ENCODE measurements around the gene AKR7A3.

AKR7A3 gene

GRCh38 chr1:19319196-19319595 lies 30.6 kb upstream of the AKR7A3 start:
- no peaks in the 10 kb centered on the region for H3K79me2 ChIP-seq (ENCODE audit: control insufficient read depth, insufficient read depth, low read length, poor library complexity)
- no peak overlapping the region for H4K12ac ChIP-seq (ENCODE audit: low read depth, low read length)
- H3K14ac ChIP-seq (ENCODE audit: low read length): no peak overlapping the region
- no peak overlapping the region for H4K8ac ChIP-seq (ENCODE audit: low read depth, low read length)
- no peak overlapping the region for H2AFZ ChIP-seq (ENCODE audit: insufficient read depth, low read length, poor library complexity)
- H3K36me3 ChIP-seq (ENCODE audit: control insufficient read depth in 1 of 2, insufficient read depth in 2 of 2, low read length in 2 of 2): peaks cover 36 to 38% of the 10 kb centered on the region in 2 experiments
- H3K9ac ChIP-seq (ENCODE audit: low read length): no peak overlapping the region
- no peak overlapping the region for H3K4me3 ChIP-seq (ENCODE audit: low read depth, low read length)
- H2BK120ac ChIP-seq (ENCODE audit: insufficient read depth, low read length, poor library complexity): no peak overlapping the region
- H2BK5ac ChIP-seq (ENCODE audit: low read depth, low read length, poor library complexity): no peak overlapping the region
- H4K91ac ChIP-seq (ENCODE audit: low read depth, low read length): no peak overlapping the region
- peak in 1 of 2 donors; percentile 18 for DNase-seq
- no peaks in the 10 kb centered on the region for H3K27me3 ChIP-seq (ENCODE audit: insufficient read depth, low read length)
- H3K4me2 ChIP-seq (ENCODE audit: low read length): no peak overlapping the region
- no peak overlapping the region for H2AK5ac ChIP-seq (ENCODE audit: low read length)
- no peaks in the 10 kb centered on the region for H3K79me1 ChIP-seq (ENCODE audit: low read length)
- no peaks in the 10 kb centered on the region for H3K9me3 ChIP-seq (ENCODE audit: insufficient read depth, low read depth, low read length)
- no peak overlapping the region for H3K18ac ChIP-seq (ENCODE audit: low read length)
- H3K4ac ChIP-seq (ENCODE audit: low read depth, low read length): no peak overlapping the region
- no peak overlapping the region for H2BK12ac ChIP-seq (ENCODE audit: low read length)
- peaks cover 9 to 11% of the 10 kb centered on the region in 2 experiments for H3K4me1 ChIP-seq (ENCODE audit: control insufficient read depth in 1 of 2, insufficient read depth in 2 of 2, low read length in 2 of 2)
- H3K23ac ChIP-seq (ENCODE audit: low read length): no peak overlapping the region
- no peak overlapping the region for H3K27ac ChIP-seq (ENCODE audit: low read depth, low read length)
- no CpG with 5 or more reads among the region's 3 CpGs for WGBS (ENCODE audit: extremely low coverage, insufficient coverage, insufficient read length)

- H3K4me1 ChIP-seq (ENCODE audit: control insufficient read depth in 1 of 2, insufficient read depth in 2 of 2, low read length in 2 of 2): peaks cover 21 to 25% of the 10 kb centered on the region in 2 experiments
- H2BK120ac ChIP-seq (ENCODE audit: insufficient read depth, low read length, poor library complexity): no peak overlapping the region
- no peak overlapping the region for H2AFZ ChIP-seq (ENCODE audit: insufficient read depth, low read length, poor library complexity)
- no peak overlapping the region for H3K4me3 ChIP-seq (ENCODE audit: low read depth, low read length)
- H2AK5ac ChIP-seq (ENCODE audit: low read length): no peak overlapping the region
- no peaks in the 10 kb centered on the region for H3K27me3 ChIP-seq (ENCODE audit: insufficient read depth, low read length)
- no peak overlapping the region for H4K91ac ChIP-seq (ENCODE audit: low read depth, low read length)
- DNase-seq: no peak
- peaks cover 6% of the 10 kb centered on the region for H3K79me2 ChIP-seq (ENCODE audit: control insufficient read depth, insufficient read depth, low read length, poor library complexity)
- H2BK5ac ChIP-seq (ENCODE audit: low read depth, low read length, poor library complexity): no peak overlapping the region
- H3K23ac ChIP-seq (ENCODE audit: low read length): no peak overlapping the region
- no peak overlapping the region for H3K4ac ChIP-seq (ENCODE audit: low read depth, low read length)
- no peak overlapping the region for H3K18ac ChIP-seq (ENCODE audit: low read length)
- peaks cover 30 to 31% of the 10 kb centered on the region in 2 experiments for H3K36me3 ChIP-seq (ENCODE audit: control insufficient read depth in 1 of 2, insufficient read depth in 2 of 2, low read length in 2 of 2)
- no peak overlapping the region for H3K27ac ChIP-seq (ENCODE audit: low read depth, low read length)
- H2BK12ac ChIP-seq (ENCODE audit: low read length): no peak overlapping the region
- H3K9me3 ChIP-seq (ENCODE audit: insufficient read depth, low read depth, low read length): no peaks in the 10 kb centered on the region
- H3K9ac ChIP-seq (ENCODE audit: low read length): no peak overlapping the region
- WGBS (ENCODE audit: extremely low coverage, insufficient coverage, insufficient read length): no CpG with 5 or more reads among the region's 13 CpGs
- H3K14ac ChIP-seq (ENCODE audit: low read length): no peak overlapping the region
- peaks cover 6% of the 10 kb centered on the region for H3K79me1 ChIP-seq (ENCODE audit: low read length)
- H3K4me2 ChIP-seq (ENCODE audit: low read length): no peak overlapping the region
- H4K8ac ChIP-seq (ENCODE audit: low read depth, low read length): no peak overlapping the region
- peak overlapping the region; percentile 7 for H4K12ac ChIP-seq (ENCODE audit: low read depth, low read length)
Measured at GRCh38 chr1:19317126-19317910, 28.7 kb upstream of the AKR7A3 start.

- H2AK5ac ChIP-seq (ENCODE audit: low read length): no peak overlapping the region
- peaks cover 24 to 25% of the 10 kb centered on the region in 2 experiments for H3K36me3 ChIP-seq (ENCODE audit: control insufficient read depth in 1 of 2, insufficient read depth in 2 of 2, low read length in 2 of 2)
- no peak overlapping the region for H2AFZ ChIP-seq (ENCODE audit: insufficient read depth, low read length, poor library complexity)
- no peak overlapping the region for H4K91ac ChIP-seq (ENCODE audit: low read depth, low read length)
- H2BK120ac ChIP-seq (ENCODE audit: insufficient read depth, low read length, poor library complexity): no peak overlapping the region
- H3K23ac ChIP-seq (ENCODE audit: low read length): no peak overlapping the region
- H3K4me2 ChIP-seq (ENCODE audit: low read length): no peak overlapping the region
- no CpG with 5 or more reads among the region's 17 CpGs for WGBS (ENCODE audit: extremely low coverage, insufficient coverage, insufficient read length)
- no peak overlapping the region for H2BK12ac ChIP-seq (ENCODE audit: low read length)
- H3K14ac ChIP-seq (ENCODE audit: low read length): no peak overlapping the region
- H3K79me1 ChIP-seq (ENCODE audit: low read length): peaks cover 16% of the 10 kb centered on the region
- no peak overlapping the region for H3K4me3 ChIP-seq (ENCODE audit: low read depth, low read length)
- H3K27ac ChIP-seq (ENCODE audit: low read depth, low read length): no peak overlapping the region
- no peak overlapping the region for H3K4ac ChIP-seq (ENCODE audit: low read depth, low read length)
- H3K27me3 ChIP-seq (ENCODE audit: insufficient read depth, low read length): no peaks in the 10 kb centered on the region
- H3K79me2 ChIP-seq (ENCODE audit: control insufficient read depth, insufficient read depth, low read length, poor library complexity): peaks cover 15% of the 10 kb centered on the region
- DNase-seq: no peak
- peaks cover 29 to 33% of the 10 kb centered on the region in 2 experiments for H3K4me1 ChIP-seq (ENCODE audit: control insufficient read depth in 1 of 2, insufficient read depth in 2 of 2, low read length in 2 of 2)
- H3K9me3 ChIP-seq (ENCODE audit: insufficient read depth, low read depth, low read length): no peaks in the 10 kb centered on the region
- no peak overlapping the region for H3K18ac ChIP-seq (ENCODE audit: low read length)
- H3K9ac ChIP-seq (ENCODE audit: low read length): no peak overlapping the region
- H2BK5ac ChIP-seq (ENCODE audit: low read depth, low read length, poor library complexity): no peak overlapping the region
- no peak overlapping the region for H4K12ac ChIP-seq (ENCODE audit: low read depth, low read length)
- no peak overlapping the region for H4K8ac ChIP-seq (ENCODE audit: low read depth, low read length)
Measured at GRCh38 chr1:19315378-19316198, 27.0 kb upstream of the AKR7A3 start.

GRCh38 chr1:19313961-19314882 lies 25.7 kb upstream of the AKR7A3 start:
- DNase-seq: no peak
- Histone ChIP-seq H3K9me3 (ENCODE audit: insufficient read depth, low read depth, low read length) (no peaks in the 10 kb centered on the region), H3K79me1 (ENCODE audit: low read length) (peaks cover 16% of the 10 kb centered on the region), H3K4me2 (ENCODE audit: low read length) (no peak overlapping the region), H3K36me3 (ENCODE audit: control insufficient read depth in 1 of 2, insufficient read depth in 2 of 2, low read length in 2 of 2) (peaks cover 24 to 25% of the 10 kb centered on the region in 2 experiments), H3K4ac (ENCODE audit: low read depth, low read length) (peak overlapping the region; percentile 19), H2BK120ac (ENCODE audit: insufficient read depth, low read length, poor library complexity) (no peak overlapping the region), H2AK5ac (ENCODE audit: low read length) (peak overlapping the region; percentile 7), H3K9ac (ENCODE audit: low read length) (no peak overlapping the region), H2BK5ac (ENCODE audit: low read depth, low read length, poor library complexity) (no peak overlapping the region), H4K12ac (ENCODE audit: low read depth, low read length) (no peak overlapping the region), H2BK12ac (ENCODE audit: low read length) (no peak overlapping the region), H4K91ac (ENCODE audit: low read depth, low read length) (no peak overlapping the region), H3K27ac (ENCODE audit: low read depth, low read length) (no peak overlapping the region), H3K18ac (ENCODE audit: low read length) (peak overlapping the region; percentile 54), H2AFZ (ENCODE audit: insufficient read depth, low read length, poor library complexity) (no peak overlapping the region), H3K14ac (ENCODE audit: low read length) (no peak overlapping the region), H3K23ac (ENCODE audit: low read length) (no peak overlapping the region), H3K4me1 (ENCODE audit: control insufficient read depth in 1 of 2, insufficient read depth in 2 of 2, low read length in 2 of 2) (peaks cover 30 to 34% of the 10 kb centered on the region in 2 experiments), H3K4me3 (ENCODE audit: low read depth, low read length) (no peak overlapping the region), H3K79me2 (ENCODE audit: control insufficient read depth, insufficient read depth, low read length, poor library complexity) (peaks cover 15% of the 10 kb centered on the region), H3K27me3 (ENCODE audit: insufficient read depth, low read length) (no peaks in the 10 kb centered on the region), H4K8ac (ENCODE audit: low read depth, low read length) (no peak overlapping the region)
- no CpG with 5 or more reads among the region's 10 CpGs for WGBS (ENCODE audit: extremely low coverage, insufficient coverage, insufficient read length)
